ENCODE results near the gene SPATA31C2. TPM values are rescaled to one million over a fixed set of nuclear protein-coding genes. Genes with fewer than 3 reads are reported as not detected.

SPATA31C2 gene
- total and polyA plus RNA-seq, 2 donors (not counting 3 experiments of a cell fraction or from before 2014, with no cell fraction given): not detected

DNA sequence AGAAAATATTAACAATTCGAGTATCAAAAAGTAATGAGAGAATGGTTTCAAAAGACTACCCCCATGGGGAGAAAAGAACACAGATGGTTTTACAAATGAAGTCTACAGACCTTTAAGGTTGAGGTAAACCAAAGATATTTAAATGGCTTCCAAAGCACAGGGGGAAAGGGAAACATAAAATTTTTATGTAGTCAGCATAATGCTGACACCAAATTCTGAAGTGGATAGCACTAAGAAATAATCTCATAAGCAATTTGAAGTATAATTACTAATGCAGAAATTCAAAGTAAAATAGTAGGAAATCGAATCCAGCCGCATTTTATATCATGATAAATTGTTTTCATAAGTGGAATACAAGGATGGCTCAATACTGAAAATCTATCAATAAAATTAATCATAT lies 30.3 kb upstream of the SPATA31C2 start:
- H3K79me2 ChIP-seq (ENCODE audit: control insufficient read depth, insufficient read depth, low read length): no peaks in the 10 kb centered on the region
- no TSS peak for BruUV-seq (replicated peaks)
- no peak overlapping the region for H3K4me3 ChIP-seq (replicated peaks in 1 of 3; ENCODE audit: insufficient read depth in 1 of 3, low read depth in 1 of 3, low read length in 3 of 3)
- H3K27ac ChIP-seq (ENCODE audit: insufficient read depth, low read depth, low read length): no peak overlapping the region
- H3K27me3 ChIP-seq (ENCODE audit: control insufficient read depth in 2 of 2, insufficient read depth in 2 of 2, low read length in 2 of 2): no peaks in the 10 kb centered on the region
- CTCF ChIA-PET: no interaction called here
- TF ChIP-seq EZH2 (IDR thresholded peaks at IDR 0.05; ENCODE audit: borderline replicate concordance, low read depth, low read length, severe bottlenecking) (no peak), MYC (IDR thresholded peaks at IDR 0.05; ENCODE audit: low read depth, low read length) (no peak), FOS (IDR thresholded peaks at IDR 0.05; ENCODE audit: borderline replicate concordance, insufficient read depth, low read length) (no peak), GATA2 (IDR thresholded peaks at IDR 0.05; ENCODE audit: insufficient read depth, insufficient read length, low read depth, low read length) (no peak), POLR2AphosphoS5 (IDR thresholded peaks at IDR 0.05; ENCODE audit: insufficient read depth, low read depth, low read length) (no peak), JUN (IDR thresholded peaks at IDR 0.05; ENCODE audit: borderline replicate concordance, insufficient read depth, insufficient read length, low read depth) (no peak), POLR2A (IDR thresholded peaks at IDR 0.05; ENCODE audit: low read depth, low read length) (no peak)
- TF ChIP-seq, protein P1, sequence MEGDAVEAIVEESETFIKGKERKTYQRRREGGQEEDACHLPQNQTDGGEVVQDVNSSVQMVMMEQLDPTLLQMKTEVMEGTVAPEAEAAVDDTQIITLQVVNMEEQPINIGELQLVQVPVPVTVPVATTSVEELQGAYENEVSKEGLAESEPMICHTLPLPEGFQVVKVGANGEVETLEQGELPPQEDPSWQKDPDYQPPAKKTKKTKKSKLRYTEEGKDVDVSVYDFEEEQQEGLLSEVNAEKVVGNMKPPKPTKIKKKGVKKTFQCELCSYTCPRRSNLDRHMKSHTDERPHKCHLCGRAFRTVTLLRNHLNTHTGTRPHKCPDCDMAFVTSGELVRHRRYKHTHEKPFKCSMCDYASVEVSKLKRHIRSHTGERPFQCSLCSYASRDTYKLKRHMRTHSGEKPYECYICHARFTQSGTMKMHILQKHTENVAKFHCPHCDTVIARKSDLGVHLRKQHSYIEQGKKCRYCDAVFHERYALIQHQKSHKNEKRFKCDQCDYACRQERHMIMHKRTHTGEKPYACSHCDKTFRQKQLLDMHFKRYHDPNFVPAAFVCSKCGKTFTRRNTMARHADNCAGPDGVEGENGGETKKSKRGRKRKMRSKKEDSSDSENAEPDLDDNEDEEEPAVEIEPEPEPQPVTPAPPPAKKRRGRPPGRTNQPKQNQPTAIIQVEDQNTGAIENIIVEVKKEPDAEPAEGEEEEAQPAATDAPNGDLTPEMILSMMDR (IDR thresholded peaks at IDR 0.05; ENCODE audit: extremely low read depth in 1 of 2, insufficient read depth in 1 of 2, low read depth in 1 of 2, low read length in 2 of 2): no peak
- TF ChIP-seq, protein P2, sequence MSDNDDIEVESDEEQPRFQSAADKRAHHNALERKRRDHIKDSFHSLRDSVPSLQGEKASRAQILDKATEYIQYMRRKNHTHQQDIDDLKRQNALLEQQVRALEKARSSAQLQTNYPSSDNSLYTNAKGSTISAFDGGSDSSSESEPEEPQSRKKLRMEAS (IDR thresholded peaks at IDR 0.05; ENCODE audit: insufficient read depth, insufficient read length): no peak
- H3K9me1 ChIP-seq (replicated peaks; ENCODE audit: control insufficient read depth, extremely low read depth, insufficient read depth, low read length): no peaks in the 10 kb centered on the region
- DNase-seq (ENCODE audit: low read depth, low spot score): no peak
- no peak overlapping the region for H2AFZ ChIP-seq (ENCODE audit: low read depth, low read length)
- FAIRE-seq: no peak
- H3K4me2 ChIP-seq (ENCODE audit: insufficient read depth, low read length): no peak overlapping the region
- no peaks in the 10 kb centered on the region for H3K4me1 ChIP-seq (ENCODE audit: control insufficient read depth, extremely low read depth, insufficient read depth, low read length)
- intact Hi-C loops (cut with micrococcal nuclease) (no loop called here), dilution Hi-C loops (cut with MboI; ENCODE audit: extremely low pct_ligation_motif_present, low sequenced_read_pairs) (no loop called here)
- POLR2A ChIA-PET: no interaction called here
- H3K9me3 ChIP-seq (replicated peaks; ENCODE audit: control insufficient read depth, insufficient read depth, low read length): no peaks in the 10 kb centered on the region
- H3K36me3 ChIP-seq (ENCODE audit: control insufficient read depth in 2 of 2, extremely low read depth in 1 of 2, insufficient read depth in 2 of 2, low read length in 2 of 2): no peaks in the 10 kb centered on the region
- no peak overlapping the region for H3K9ac ChIP-seq (replicated peaks; ENCODE audit: extremely low read depth, insufficient read depth, low read length)
- H4K20me1 ChIP-seq (replicated peaks; ENCODE audit: control insufficient read depth, extremely low read depth, insufficient read depth, low read length): no peaks in the 10 kb centered on the region

Data from endothelial cell of umbilical vein (primary cell).